ENCODE results near the gene ANGPTL2.

DNA sequence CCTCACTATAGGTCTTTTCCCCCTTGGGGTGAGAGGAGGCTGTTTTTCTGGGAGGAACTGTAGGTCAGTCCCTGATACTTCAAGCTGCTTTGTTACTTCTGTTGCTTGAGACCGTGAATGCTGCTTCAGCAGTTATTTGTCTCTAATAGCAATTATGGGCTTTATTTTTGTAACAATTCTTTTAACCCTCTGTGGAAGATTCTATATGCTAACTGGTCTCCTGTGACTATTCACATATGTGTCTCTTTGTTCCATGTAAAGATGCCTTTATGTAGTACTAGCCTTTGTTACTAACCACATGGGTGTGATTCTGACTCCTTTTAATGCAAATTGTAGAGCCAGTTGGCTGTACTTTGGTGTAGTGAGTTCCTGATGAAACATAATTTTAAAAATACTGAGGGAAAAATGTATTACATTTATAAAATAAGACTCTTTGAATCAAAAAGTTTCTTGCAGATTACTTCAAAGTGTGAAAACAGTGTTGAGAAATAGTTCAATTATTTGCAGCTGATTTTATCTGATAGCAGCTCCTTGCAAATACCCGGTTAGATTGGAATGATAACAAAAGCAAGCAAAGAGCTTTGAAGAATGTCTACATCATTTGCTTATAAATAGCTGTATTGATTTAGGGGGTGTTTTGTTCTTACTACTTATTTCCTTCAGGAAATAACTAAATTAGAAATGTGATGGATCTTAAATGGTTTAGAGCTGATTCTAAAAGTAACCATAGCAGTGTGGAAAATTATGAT is 46.6 kb downstream of the ANGPTL2 start:
- TF ChIP-seq, protein P1, sequence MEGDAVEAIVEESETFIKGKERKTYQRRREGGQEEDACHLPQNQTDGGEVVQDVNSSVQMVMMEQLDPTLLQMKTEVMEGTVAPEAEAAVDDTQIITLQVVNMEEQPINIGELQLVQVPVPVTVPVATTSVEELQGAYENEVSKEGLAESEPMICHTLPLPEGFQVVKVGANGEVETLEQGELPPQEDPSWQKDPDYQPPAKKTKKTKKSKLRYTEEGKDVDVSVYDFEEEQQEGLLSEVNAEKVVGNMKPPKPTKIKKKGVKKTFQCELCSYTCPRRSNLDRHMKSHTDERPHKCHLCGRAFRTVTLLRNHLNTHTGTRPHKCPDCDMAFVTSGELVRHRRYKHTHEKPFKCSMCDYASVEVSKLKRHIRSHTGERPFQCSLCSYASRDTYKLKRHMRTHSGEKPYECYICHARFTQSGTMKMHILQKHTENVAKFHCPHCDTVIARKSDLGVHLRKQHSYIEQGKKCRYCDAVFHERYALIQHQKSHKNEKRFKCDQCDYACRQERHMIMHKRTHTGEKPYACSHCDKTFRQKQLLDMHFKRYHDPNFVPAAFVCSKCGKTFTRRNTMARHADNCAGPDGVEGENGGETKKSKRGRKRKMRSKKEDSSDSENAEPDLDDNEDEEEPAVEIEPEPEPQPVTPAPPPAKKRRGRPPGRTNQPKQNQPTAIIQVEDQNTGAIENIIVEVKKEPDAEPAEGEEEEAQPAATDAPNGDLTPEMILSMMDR (IDR thresholded peaks at IDR 0.05): no peak
- TF ChIP-seq POLR2A (IDR thresholded peaks at IDR 0.05) (no peak), POLR2AphosphoS5 (IDR thresholded peaks at IDR 0.05; ENCODE audit: insufficient read depth in 1 of 2, low read depth in 1 of 2) (no peak)

Measured in vagina (tissue), 2 donors.